Colonic mucosa (tissue), 4 donors: ENCODE data around the gene PCNA. TPM values are rescaled to one million over a fixed set of nuclear protein-coding genes. Genes with fewer than 3 reads are reported as not detected.
"Not testable (repeated sequence)": the region's sequence is repeated elsewhere in the genome, so short reads cannot be mapped to it uniquely, and the experiment has no call there.

Experiments used
- DNase-seq: peaks from one replicate; pipeline ENCODE4 v3.0.0-alpha.2; 2020
- H3K27ac ChIP-seq: fragments of 200-600 bp; one replicate; pipeline ENCODE4 v1.8.0; 2021
- H3K27me3 ChIP-seq: fragments of 200-600 bp; one replicate; pipeline ENCODE4 v1.8.0; 2021
- H3K36me3 ChIP-seq: fragments of 200-600 bp; one replicate; pipeline ENCODE4 v1.8.0; 2021
- H3K4me1 ChIP-seq: fragments of 200-600 bp; one replicate; pipeline ENCODE4 v1.8.0; 2021; ENCODE audit warnings: mild to moderate bottlenecking
- H3K4me3 ChIP-seq: fragments of 200-600 bp; one replicate; pipeline ENCODE4 v1.8.0; 2021
- H3K9ac ChIP-seq, 2 donors: one replicate each; pipeline ENCODE4 v1.7.0; 2013; ENCODE audit warnings: control low read depth in 2 of 2, low read depth in 2 of 2, low read length in 2 of 2
- H3K9me3 ChIP-seq: fragments of 200-600 bp; one replicate; pipeline ENCODE4 v1.8.0; 2021
- CTCF ChIP-seq: fragments of 200-600 bp; IDR thresholded peaks from one replicate; pipeline ENCODE4 v1.8.0; 2022; ENCODE audit warnings: antibody characterized with exemption, mild to moderate bottlenecking
- intact Hi-C: fragments of 100-400 bp; cut with DNase I; formaldehyde crosslinking; loops from one replicate; pipeline ENCODE4 v1.14.1; 2022
- total RNA-seq, 2 donors: library from RNA; stranded (reverse); fragmentation: NEBNext Ultra II Directional in 1 of 2; extraction: Animal tissue kit (Norgen Biotek cat#: 25700) in 1 of 2; gene quantifications; one replicate each; pipeline ENCODE4 v1.2.1, GENCODE V29; 2021
- donor health status: healthy.
- donor health status: DM: no; HTN: no; CAD: no.
- donor health status: DM: no; HTN: no; CAD: no.

PCNA gene
- total RNA-seq, 2 donors from 2014 or later: 59.0 to 204 TPM

GRCh38 chr20:5077761-5078387, 41.9 kb downstream of the PCNA start:
- intact Hi-C loops: no loop called here
- no peak for TF ChIP-seq CTCF
- H3K9me3 ChIP-seq: no peaks in the 10 kb centered on the region
- H3K27ac ChIP-seq: peak overlapping the region; percentile 78
- no peaks in the 10 kb centered on the region for H3K27me3 ChIP-seq
- H3K4me1 ChIP-seq: peaks cover 17% of the 10 kb centered on the region
- DNase-seq: no peak
- H3K36me3 ChIP-seq: no peaks in the 10 kb centered on the region
- peak overlapping the region; percentile 33 to 80 for H3K9ac ChIP-seq
- no peak overlapping the region for H3K4me3 ChIP-seq

- DNase-seq, H3K4me3 ChIP-seq, intact Hi-C loops, H3K27ac ChIP-seq, H3K9me3 ChIP-seq, H3K27me3 ChIP-seq, H3K36me3 ChIP-seq, H3K9ac ChIP-seq: not testable (repeated sequence)
- H3K4me1 ChIP-seq: peaks cover 19% of the 10 kb centered on the region
Observed at GRCh38 chr20:5076913-5077312, 42.8 kb downstream of the PCNA start.

- no peaks in the 10 kb centered on the region for H3K27me3 ChIP-seq
- H3K36me3 ChIP-seq: no peaks in the 10 kb centered on the region
- peak overlapping the region; percentile 81 for H3K27ac ChIP-seq
- H3K9ac ChIP-seq: no peak overlapping the region
- intact Hi-C loops: no loop called here
- TF ChIP-seq CTCF: no peak
- H3K4me3 ChIP-seq: no peak overlapping the region
- DNase-seq: no peak
- peaks cover 19% of the 10 kb centered on the region for H3K4me1 ChIP-seq
- H3K9me3 ChIP-seq: no peaks in the 10 kb centered on the region
Observed at GRCh38 chr20:5074232-5074674, 45.5 kb downstream of the PCNA start.

DNA sequence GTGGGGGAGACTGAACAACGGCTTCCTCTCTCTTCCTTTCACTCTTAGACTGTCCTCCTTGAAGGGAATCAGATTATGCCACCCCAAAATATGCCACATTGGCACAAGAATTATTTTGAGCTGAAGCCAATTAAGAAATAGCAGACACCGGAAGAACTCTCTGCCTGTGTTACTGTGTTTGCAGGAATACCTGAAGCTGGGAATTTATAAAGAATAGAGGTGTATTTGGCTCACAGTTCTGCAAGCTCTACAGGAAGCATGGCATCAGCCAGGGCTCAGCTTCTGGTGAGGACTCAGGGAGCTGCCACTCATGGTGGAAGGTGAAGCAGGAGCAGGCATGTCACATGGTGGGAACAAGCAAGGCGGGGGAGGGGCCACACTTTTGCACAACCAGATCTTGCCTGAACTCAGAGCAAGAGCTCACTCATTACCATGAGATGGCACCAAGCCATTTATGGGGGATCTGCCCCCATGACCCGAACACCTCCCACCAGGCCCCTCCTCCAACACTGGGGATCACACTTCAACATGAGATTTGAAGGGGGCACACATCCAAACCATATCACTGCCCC, 46.0 kb downstream of the PCNA start:
- intact Hi-C loops: no loop called here
- no peak for TF ChIP-seq CTCF
- peak; percentile 57 for DNase-seq

GRCh38 chr20:5072756-5073659, 46.8 kb downstream of the PCNA start:
- H3K27ac ChIP-seq: peak overlapping the region; percentile 81
- peak; percentile 96 for DNase-seq
- H3K9ac ChIP-seq: no peak overlapping the region
- intact Hi-C loops: no loop called here
- H3K36me3 ChIP-seq: no peaks in the 10 kb centered on the region
- H3K4me3 ChIP-seq: no peak overlapping the region
- H3K27me3 ChIP-seq: no peaks in the 10 kb centered on the region
- H3K9me3 ChIP-seq: no peaks in the 10 kb centered on the region
- no peak for TF ChIP-seq CTCF
- H3K4me1 ChIP-seq: peaks cover 14% of the 10 kb centered on the region

More for the DNA sequence above, 46.0 kb downstream of the PCNA start:
- no peaks in the 10 kb centered on the region for H3K36me3 ChIP-seq
- no peak overlapping the region for H3K4me3 ChIP-seq
- no peaks in the 10 kb centered on the region for H3K27me3 ChIP-seq
- H3K9ac ChIP-seq: no peak overlapping the region
- H3K9me3 ChIP-seq: no peaks in the 10 kb centered on the region
- H3K27ac ChIP-seq: peak overlapping the region; percentile 81
- H3K4me1 ChIP-seq: peaks cover 16% of the 10 kb centered on the region

DNA sequence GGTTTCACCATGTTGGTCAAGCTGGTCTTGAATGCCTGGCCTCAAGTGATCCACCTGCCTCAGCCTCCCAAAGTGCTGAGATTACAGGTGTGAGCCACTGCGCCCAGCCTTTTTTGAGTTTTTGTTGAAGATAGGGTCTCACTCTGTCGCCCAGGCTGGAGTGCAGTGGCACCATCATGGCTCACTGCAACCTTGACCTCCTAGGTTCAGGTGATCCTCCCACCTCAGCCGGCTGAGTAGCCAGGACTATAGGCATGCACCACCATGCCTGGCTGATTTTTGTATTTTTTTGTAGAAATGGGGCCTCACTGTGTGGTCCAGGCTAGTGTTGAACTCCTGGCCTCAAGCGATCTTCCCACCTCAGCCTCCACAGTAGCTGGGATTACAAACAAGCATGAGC, 47.8 kb downstream of the PCNA start:
- H3K27ac ChIP-seq, H3K9ac ChIP-seq, DNase-seq, H3K4me3 ChIP-seq, H3K9me3 ChIP-seq, H3K27me3 ChIP-seq, intact Hi-C loops, H3K36me3 ChIP-seq: not testable (repeated sequence)
- peaks cover 14% of the 10 kb centered on the region for H3K4me1 ChIP-seq
